ENCODE measurements around the gene HTR3A.

HTR3A gene

DNA sequence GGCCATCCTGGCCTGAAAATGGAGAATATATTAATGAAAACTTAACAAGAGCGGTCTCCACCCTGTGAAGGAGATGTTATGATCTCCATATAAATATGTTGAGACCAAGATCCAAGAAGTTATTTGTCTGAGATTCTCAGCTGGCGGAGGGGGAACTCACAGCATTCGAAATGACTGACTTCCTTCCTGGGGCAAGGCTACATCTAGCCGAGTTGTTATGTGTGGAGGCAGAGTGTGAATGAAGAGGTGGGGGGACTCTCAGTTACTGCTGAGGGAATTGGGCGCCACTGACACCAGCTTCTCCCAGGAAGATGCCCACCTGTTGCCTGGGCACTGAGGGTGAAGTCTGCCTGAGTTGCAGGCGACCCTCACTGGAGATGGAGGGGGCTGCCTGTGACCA lies 5.9 kb downstream of the HTR3A start:
- no peak for FAIRE-seq

DNA sequence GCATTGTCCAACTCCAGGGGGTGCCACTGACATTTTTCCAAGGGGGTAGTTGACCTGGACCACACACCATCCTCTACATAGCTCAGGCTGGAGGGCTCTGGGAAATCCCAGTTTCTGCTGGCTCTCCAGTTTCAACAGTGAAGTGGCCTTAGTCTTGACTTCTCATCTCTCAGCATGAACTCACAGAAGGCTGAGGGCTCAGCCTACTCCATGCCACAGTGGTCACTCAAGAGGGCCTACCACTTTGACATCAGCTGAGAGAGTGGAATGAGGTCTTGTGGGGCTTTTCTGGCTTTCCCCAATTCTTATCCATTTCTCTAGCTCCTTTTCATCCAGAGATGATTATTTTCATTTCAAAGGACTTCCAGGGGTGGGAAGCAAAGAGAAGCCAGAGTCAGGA lies 7.4 kb downstream of the HTR3A start:
- no peak for FAIRE-seq

DNA sequence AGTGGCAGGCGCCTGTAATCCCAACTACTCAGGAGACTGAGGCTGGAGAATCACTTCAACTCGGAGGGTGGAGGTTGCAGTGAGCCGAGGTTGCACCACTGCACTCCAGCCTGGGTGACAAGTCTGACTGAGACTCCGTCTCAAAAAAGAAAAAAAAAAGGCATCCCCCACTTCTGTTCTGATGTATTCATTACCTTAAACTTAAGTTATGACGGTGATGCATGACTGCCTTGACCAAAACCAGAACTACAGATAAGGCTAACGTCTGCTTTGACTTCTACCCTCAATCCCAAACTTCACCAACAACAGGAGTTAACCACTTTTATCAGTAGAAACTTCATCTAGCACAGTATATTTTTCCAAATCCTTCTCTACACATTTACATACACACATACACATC lies 9.9 kb downstream of the HTR3A start:
- FAIRE-seq = no peak

DNA sequence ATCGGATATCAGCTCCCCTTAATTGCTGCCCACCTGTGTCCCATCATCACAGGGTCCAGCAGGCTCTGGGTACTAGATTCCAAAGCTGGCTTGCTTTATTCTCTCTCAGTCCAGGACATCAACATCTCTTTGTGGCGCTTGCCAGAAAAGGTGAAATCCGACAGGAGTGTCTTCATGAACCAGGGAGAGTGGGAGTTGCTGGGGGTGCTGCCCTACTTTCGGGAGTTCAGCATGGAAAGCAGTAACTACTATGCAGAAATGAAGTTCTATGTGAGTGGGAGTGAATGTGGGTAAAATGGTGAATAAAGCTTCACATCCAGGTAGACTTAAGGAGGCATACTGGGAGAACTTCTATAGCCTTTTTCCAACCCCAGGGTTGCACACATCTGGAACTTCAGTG lies 11.0 kb downstream of the HTR3A start:
- no peak for FAIRE-seq

DNA sequence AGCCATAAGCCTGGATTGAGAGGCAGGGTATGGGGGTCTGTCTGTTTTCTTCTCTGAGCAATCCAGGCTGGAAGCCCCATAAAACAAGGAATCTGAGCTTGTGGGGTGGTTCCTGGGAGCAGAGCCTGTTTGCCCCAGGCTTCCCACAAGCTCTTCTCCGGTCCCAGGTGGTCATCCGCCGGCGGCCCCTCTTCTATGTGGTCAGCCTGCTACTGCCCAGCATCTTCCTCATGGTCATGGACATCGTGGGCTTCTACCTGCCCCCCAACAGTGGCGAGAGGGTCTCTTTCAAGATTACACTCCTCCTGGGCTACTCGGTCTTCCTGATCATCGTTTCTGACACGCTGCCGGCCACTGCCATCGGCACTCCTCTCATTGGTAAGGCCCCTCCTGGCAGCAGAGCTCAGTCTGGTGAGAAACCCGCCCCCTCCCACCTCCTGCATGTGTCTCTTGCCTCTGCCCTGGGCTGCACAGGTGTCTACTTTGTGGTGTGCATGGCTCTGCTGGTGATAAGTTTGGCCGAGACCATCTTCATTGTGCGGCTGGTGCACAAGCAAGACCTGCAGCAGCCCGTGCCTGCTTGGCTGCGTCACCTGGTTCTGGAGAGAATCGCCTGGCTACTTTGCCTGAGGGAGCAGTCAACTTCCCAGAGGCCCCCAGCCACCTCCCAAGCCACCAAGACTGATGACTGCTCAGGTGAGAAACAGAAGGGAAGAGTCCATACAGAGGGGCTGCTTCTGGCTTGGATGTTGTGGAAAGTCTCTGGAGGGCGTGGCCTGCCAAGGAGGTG lies 11.6 kb downstream of the HTR3A start:
- no peak for FAIRE-seq

DNA sequence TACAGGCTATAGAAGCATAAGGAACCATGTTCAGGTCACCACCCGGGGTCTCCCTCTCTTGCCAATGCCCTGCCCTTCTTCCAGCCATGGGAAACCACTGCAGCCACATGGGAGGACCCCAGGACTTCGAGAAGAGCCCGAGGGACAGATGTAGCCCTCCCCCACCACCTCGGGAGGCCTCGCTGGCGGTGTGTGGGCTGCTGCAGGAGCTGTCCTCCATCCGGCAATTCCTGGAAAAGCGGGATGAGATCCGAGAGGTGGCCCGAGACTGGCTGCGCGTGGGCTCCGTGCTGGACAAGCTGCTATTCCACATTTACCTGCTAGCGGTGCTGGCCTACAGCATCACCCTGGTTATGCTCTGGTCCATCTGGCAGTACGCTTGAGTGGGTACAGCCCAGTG lies 14.5 kb downstream of the HTR3A start:
- FAIRE-seq = no peak

DNA sequence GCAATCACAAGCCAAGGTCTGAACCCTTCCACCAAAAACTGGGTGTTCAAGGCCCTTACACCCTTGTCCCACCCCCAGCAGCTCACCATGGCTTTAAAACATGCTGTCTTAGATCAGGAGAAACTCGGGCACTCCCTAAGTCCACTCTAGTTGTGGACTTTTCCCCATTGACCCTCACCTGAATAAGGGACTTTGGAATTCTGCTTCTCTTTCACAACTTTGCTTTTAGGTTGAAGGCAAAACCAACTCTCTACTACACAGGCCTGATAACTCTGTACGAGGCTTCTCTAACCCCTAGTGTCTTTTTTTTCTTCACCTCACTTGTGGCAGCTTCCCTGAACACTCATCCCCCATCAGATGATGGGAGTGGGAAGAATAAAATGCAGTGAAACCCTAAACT lies 15.0 kb downstream of the HTR3A start:
- FAIRE-seq = no peak

DNA sequence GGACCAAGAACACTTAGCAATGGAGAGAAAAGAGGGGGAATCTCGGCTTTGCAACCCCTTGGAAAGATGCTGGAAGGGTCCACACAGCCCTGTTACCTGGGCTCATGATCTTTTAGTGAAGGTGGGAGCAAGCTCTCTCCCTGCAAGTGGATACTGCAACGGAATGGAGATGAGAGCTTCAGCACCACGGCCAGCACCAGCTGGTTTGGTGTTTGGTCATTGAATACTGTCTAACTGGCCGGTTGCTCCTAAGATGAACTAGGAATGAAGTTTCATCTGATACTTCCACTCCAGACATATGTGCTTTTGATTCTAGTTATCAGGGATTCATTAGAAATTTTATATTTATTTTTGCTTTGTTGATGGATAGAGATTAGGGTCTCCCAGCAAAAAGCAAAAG lies 16.3 kb downstream of the HTR3A start:
- FAIRE-seq = no peak

DNA sequence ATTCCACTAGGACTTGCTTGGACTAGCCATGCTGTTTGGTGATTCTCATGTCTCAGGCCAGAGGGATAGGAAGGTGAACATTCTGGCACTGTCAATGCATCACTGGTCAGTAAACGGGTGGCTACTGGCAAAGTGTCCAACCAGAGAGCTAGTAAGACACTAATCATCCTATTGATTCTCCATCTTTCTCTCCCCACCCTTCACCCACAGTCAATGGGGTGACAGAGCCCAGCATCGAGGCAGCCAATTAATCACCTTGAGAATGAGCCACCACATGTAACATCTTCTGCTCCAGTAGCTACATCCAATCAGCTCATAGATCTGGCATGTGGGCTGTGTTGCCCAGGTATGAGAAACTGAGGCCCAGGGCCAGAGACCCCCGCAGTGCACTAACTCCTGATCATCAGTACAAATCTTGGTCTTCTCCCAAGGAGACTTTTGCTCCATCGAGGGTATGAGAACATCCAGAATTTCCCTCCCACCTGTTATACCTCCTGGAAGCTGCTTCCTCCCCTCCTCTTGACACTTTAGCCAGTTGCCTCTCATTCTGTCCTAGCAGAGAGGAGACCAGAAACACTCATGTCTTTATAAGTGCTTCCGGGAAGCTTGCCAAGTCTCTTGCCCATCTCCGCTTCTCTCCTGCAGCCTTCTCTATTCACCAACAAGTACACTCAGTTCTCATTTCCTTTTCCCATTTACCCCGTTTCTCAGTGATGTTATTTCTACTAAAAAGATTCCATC lies 17.0 kb downstream of the HTR3A start:
- no peak for FAIRE-seq

DNA sequence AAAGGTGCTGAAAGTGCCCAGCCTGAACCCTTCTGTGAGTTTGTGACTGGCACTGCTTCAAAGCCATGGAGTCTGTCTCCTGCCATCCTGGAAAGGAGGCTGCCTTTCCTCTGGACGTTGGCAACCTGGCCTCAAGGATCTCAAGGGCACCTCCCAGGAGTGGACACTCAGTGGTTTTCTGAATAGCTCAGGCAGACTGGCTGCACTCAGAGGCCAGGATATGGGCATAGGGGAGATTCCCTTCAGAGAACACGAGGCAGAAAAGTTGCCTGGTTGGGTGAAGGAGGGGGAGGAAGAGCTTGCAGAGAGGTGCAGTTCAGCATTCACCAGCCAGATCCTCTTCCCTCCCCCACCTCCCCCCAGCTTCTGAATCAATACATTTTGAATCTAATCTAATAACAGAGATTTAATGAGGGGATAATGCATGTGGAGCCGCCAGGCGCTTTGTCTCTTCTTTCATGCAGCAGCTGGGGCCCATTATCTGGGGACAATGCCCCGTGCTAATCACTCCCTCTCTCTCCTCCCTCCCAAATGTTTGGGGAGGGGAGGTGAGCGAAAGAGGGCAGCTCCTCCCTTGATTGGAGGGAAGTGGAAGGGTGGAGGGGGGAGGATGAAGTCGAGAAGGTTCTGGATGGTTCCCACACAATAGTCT lies 17.7 kb downstream of the HTR3A start:
- no peak for FAIRE-seq

DNA sequence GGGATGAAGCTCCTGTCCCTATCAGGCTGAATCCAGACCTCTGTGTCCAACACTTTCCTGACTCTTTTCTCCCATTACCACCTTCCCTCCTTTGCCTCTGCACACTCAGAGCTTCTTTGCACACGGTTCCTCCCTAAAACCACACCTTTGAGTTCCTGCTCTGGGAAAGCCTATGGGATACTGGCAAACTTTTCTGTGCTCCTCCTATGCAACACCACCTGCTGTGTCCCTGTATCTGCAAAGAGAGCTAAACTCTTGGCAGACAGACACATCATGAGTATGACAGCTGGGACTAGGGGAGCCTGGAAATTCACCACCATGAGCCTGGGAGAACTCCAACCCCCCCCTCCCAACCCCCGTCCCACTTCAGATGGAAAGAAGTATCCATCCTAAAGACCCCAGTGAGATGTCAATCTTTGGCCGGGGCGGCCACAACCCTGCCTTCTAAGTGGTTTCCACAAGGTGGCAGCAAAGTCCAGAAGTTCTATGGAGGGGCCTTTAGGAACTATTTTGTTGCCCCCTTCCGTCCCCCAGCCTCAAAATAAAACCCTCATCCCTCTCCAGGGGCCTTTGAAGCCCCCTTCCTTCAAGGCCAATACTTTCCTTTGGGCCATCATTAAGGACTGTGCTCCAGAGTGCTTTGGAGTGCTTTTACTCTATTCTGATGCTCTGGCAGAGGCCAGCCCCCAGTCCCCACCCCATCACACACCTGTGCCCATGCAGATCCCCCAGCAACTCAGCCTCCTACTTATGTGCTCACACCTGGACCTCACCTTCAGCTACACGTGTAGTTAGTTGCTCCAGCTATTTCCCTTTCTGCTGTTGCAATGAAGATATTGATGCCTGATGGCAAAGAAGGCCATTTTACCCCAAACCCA lies 19.4 kb downstream of the HTR3A start:
- no peak for FAIRE-seq

DNA sequence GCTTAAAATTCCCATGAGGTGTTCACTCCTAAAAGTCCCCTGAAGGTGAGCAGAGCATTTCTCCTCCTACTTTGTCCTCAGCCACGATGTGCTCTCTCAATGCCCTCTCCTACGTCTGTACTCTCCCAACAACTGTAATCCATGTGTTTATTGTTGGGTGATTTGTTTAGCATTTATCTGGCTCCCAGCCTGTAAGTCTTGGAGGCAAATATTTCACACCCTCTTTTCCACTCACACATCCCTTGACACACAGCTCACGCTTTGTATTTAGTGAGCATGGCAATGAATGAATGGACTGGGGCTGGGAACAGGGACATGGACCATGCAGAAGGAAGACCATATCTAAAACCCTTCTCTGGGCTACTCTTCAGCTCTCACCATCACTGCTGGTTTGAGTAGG lies 22.6 kb downstream of the HTR3A start:
- FAIRE-seq = no peak

DNA sequence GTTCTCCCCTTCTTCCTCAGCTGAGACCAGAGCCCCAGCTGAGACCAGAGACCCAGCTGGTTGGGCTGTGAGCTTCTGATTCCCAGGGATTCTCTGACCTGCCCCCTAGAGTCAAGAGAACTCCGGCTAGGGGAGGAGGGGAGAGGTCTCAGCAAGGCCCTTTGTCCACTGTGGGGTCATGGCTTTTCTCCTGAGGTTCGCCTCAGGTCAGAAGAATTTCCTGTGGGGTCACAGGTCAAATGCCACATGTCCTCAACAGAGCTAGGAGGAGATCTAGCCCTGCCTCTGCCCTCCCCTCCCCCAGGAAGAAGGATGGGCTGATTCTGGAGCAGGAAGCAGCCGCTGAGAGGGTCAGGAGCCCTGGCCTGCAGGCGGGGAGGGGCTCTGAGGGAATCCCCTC lies 23.7 kb downstream of the HTR3A start:
- no peak for FAIRE-seq

DNA sequence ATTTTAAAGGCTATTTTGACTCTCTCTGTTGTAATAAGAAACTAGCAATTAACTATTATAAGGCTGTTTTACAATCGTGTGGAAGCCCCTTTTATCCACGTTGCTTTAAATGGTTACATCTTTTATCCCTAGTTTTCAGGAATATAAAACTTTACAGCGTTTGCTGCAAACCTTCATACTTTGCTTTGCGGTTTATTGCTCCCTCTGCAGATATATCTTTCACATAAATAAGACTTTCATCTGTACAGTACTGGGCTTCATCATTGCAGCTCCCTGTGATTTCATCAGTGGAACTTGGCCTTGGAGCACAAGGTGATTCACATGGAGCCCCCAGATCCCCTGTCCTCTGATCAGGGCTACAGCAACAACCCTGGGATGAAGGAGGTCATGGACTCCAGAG lies 25.6 kb downstream of the HTR3A start:
- FAIRE-seq = no peak

DNA sequence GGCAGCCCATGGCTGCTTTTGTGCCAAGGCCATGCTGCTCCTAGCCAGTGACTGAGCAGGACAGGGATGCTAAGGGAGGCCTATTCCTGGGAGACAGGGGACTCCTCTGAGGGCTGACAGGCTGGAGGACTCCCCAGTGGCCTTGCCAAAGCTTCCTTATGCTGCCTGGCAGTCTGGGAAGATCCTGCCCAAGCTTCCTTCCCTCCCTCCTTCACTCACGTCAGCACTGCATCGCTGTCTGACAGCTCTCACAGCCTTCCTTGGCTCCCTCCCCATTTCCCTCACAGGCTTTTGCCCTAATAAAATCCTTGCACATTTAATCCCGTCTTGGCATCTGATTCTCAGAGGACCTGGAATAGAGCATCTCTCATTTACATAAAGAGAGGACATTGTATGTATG lies 26.5 kb downstream of the HTR3A start:
- FAIRE-seq = no peak

DNA sequence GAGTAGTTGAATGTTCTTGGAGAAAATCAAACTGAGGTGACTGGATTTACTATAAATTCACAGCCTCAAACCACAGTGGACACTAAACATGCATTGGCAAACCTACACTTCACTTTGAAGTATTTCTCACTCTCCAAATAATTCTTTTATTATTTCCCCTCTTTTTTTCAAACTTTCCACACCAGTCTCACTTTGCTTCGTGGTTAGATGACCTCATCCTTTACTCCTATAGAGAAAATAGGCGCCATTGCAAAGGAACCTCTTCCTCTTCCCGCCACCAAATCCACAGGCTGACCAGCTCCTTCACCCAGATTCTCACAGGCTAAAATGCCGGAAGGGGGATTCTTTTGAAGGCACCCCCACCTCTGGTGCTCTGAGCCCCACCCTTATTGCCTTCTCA lies 33.4 kb downstream of the HTR3A start:
- no peak for FAIRE-seq

DNA sequence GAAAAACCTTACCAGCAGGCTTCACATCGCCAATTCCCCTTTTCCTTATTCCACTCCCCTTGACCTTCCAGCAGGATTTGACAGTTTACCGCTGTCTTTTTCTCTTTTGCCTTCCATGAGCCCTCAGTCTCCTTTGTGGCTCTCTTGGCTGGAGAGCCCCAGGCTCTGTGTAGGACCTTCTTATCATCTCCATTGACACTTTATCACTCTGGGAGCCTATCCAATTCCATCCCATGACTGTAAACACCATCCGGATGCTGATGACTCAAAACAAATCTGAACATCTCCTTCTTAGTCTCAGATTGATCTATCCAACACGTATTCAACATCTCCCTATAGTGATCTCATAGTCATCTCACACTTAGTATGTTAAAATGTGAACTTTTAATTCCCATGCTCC lies 36.0 kb downstream of the HTR3A start:
- FAIRE-seq = no peak

DNA sequence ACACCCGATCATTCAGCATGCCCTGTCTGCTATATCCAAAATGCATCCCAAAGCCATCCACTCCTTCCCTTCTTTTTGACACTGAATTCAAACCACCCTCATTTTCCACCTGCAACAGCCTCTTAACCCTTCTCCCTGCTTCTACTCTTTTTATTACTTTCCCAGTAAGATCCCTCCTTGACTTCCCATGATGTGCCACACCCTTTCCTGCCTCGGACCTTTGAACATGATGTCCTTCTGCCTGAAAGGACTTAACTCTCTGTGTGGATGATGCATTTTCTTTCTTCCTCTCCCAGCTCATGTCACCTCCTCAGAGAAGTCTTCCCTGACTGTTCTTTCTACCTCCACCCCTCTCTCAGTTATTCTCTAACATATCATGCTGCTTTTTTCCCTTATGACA lies 36.5 kb downstream of the HTR3A start:
- no peak for FAIRE-seq

DNA sequence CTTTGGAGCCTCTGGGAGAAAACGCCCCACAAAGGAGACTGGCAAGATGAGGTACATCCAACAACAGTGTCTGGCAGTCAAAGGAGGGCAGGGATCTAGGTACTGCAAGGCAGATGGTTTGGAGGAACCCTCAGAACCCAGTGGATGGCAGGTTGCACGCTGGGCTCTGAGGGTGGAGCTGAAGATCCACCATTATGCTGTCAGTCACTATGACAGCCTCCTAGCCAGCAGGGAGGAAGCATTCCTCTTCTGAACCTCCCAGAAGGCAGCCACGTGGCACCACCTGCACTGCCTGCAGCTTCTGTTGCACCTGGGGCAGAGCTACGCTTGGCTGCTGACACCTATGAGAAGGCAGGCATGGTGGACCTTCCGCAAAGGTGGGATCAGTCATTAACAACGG lies 40.2 kb downstream of the HTR3A start:
- FAIRE-seq = no peak

DNA sequence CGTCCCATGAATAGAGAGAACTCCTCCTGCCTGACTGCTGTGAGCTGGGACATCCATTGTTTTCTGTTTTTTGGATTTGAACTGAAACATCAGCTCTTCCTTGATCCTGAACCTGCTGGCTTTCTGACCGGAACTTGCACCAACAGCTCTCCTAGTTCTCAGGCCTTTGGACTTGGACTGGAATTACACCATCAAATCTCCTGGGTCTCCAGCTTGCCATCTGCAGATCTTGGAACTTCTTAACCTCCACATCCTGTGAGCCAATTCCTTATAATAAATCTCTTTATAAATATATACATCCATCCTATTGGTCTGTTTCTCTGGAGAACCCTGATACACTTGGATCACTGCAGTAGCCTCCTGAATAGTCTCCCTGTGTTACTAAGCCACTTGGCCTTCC lies 42.1 kb downstream of the HTR3A start:
- FAIRE-seq = no peak

DNA sequence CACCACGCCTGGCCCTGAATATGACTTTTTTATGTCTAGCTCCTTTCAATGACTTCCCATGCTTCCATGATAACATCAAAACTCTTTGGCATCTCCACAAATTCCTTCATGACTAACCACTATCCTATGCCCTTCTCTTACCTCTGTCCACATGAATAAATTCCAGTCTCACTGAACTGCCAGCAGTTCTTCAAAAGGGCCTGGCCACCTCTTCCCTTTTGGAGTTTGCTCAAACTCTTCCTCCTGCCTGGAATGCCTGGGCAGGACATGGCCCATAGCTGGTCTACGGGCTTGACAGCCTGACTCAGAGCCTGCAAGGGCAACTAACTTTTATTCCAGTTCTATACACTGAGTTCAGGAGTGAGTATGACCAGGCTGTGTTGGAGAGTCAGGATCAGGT lies 42.8 kb downstream of the HTR3A start:
- no peak for FAIRE-seq

DNA sequence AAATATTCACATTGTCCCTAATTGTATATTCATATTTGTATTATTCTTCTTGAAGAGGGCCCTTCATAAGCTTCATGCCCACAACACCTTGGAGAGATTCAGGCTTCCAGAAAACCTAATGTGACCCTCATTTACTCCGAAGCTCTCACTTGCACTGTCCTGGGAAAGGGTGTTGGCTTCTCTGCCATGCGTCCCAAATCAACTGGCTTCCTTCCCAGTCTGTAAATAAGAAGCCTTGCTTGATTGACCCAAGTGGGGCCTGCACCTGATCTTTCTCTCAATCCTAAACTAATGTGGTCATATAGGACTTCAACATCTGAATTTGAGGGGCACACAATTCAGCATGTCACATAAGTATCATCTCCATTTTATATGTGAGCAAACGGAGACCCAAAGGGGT lies 44.1 kb downstream of the HTR3A start:
- FAIRE-seq = no peak

DNA sequence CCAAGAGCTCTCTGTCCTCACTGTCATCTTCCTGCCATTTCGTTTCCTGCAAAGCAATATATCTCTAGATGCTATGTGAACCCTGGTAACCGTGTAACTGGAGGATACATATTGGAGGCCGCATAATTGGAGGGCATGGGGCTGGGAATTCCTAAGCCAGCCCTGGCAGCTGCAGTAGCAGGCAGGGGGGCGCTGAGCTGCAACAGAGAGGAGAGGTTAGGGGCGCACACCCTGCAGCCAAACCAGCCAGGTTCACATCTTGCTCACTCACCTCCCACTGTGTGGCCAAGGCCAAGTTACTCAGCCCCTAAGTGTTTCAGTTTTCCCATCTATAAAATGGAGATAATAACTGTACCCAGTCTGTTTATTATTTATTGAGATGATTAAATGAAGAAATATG lies 44.7 kb downstream of the HTR3A start:
- no peak for FAIRE-seq
